Measurements from ENCODE around the gene TTC7B.

- TF ChIP-seq, protein P1, sequence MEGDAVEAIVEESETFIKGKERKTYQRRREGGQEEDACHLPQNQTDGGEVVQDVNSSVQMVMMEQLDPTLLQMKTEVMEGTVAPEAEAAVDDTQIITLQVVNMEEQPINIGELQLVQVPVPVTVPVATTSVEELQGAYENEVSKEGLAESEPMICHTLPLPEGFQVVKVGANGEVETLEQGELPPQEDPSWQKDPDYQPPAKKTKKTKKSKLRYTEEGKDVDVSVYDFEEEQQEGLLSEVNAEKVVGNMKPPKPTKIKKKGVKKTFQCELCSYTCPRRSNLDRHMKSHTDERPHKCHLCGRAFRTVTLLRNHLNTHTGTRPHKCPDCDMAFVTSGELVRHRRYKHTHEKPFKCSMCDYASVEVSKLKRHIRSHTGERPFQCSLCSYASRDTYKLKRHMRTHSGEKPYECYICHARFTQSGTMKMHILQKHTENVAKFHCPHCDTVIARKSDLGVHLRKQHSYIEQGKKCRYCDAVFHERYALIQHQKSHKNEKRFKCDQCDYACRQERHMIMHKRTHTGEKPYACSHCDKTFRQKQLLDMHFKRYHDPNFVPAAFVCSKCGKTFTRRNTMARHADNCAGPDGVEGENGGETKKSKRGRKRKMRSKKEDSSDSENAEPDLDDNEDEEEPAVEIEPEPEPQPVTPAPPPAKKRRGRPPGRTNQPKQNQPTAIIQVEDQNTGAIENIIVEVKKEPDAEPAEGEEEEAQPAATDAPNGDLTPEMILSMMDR (optimal IDR thresholded peaks at IDR 0.05 in 1 of 3, IDR thresholded peaks at IDR 0.05 in 1 of 3, conservative IDR thresholded peaks at IDR 0.05 in 1 of 3; ENCODE audit: extremely low read depth in 1 of 3, insufficient read depth in 2 of 3, low read length in 3 of 3), result no peak
- no peak for TF ChIP-seq EZH2 (IDR thresholded peaks at IDR 0.05; ENCODE audit: low read length)
These were observed 11.7 kb downstream of the TTC7B start for GRCh38 chr14:90804292-90805083.

All from keratinocyte (primary cell).